GM12891 (cell line): ENCODE results near the gene BMPER.

Experiments
- POLR2A ChIP-seq: IDR thresholded peaks from 2 replicates; pipeline ENCODE4 v1.6.1; 2011; ENCODE audit warnings: low read depth, low read length, control low read depth
- POLR2AphosphoS5 ChIP-seq: IDR thresholded peaks from 2 replicates; pipeline ENCODE4 v1.6.1; 2011; ENCODE audit warnings: low read depth, low read length, control low read depth

DNA sequence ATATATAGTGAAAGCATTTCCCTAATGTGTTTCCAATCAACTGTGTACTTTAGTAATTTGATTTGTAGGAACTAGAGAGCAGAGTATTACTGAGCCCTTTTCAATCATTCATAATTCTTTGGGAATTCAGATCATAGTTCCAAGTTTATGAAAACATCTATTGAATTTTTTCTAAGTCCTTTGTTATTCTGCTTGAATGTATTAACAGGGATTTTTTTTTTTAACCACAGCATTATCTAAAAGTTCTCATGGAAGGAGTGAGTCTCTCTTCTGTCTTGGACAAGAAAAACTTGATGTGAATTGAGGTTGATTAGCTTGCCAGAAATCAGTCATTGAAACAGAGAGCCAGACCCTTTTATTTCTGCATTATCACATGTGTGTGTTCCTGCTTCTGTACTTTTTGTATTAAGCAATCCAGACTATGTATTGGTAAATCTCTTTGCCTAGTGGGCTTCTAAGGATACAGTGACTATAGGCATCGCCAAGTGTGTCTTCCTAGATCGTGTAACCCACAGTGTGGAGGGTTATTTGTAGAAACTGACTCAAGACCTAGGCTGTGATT, 59.9 kb downstream of the BMPER start:
- TF ChIP-seq POLR2A (no peak), POLR2AphosphoS5 (no peak)
